ENCODE measurements around the gene FLNA. TPM values are rescaled to one million over a fixed set of nuclear protein-coding genes. Genes with fewer than 3 reads are reported as not detected.

Gene FLNA
- 1,000 to 10,000 TPM in 1 of 3 donors, 100 to 1,000 TPM in 2; 135 to 1,231 (median 241) TPM for polyA plus RNA-seq

DNA sequence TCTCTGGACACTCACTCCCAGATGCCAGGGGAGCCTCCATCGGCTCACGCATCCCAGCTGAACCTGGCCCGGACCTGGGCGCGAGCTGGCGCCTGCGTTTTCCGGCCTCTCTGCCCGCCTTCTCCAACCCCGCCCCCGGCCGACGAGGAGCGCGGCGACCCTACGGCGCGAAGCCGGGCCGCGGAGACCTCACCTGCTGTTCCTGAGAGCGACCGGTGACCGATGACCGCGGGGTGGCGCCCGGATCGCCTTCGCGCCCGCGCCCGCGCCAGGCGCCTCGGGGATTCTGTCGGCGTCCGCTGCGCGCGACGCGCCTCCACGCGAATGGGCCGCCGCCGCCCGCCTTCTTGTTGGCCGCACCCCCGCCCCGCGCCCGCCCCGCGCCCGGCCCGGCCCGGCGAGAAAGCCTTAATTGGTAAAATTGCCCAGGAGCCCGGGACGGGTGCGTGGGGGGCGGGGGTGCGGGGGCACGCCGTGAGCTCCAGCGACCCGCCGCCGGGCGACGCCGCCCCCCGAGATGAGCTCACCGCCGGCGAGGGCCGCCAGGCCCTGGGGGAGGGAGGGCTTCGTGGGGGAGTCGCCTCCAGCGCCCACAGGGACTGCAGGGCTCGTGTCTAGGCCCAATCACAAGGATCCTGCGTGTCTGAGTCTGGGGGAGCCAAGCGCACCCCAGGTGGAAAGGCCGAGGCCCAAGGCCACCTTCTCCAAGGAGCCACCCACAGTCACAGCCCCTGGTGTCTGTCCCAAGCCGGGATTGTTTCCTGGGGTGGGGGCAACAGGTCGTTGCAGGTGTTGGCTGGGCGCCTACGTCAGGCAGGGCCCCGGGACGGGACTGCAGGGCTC lies at the start of gene FLNA:
Gene FLNA (minus strand): TSS at position 322 of the 843 bp plus-strand sequence. CDS start 3,389 bp downstream, outside the sequence.
- H3K27me3 Mint-ChIP-seq (ENCODE audit: low read depth in 3 of 3) = peaks cover 22 to 31% (median 26%) of the 10 kb centered on the region in 3 donors
- peak within 1 kb of the TSS; percentile 86 to 99 (median 98) for H3K27ac Mint-ChIP-seq
- DNase-seq = peak; percentile 50 to 54 (median 52)
- peaks cover 0 to 5% (median 5%) of the 10 kb centered on the region in 3 donors for H3K36me3 Mint-ChIP-seq
- H3K9me3 Mint-ChIP-seq = peaks cover 0 to 2% (median 0%) of the 10 kb centered on the region in 6 donors
- peak within 1 kb of the TSS; percentile 67 to 91 (median 85) for H3K4me3 Mint-ChIP-seq
- peaks cover 31 to 36% of the 10 kb centered on the region in 2 donors for H3K4me1 Mint-ChIP-seq

DNA sequence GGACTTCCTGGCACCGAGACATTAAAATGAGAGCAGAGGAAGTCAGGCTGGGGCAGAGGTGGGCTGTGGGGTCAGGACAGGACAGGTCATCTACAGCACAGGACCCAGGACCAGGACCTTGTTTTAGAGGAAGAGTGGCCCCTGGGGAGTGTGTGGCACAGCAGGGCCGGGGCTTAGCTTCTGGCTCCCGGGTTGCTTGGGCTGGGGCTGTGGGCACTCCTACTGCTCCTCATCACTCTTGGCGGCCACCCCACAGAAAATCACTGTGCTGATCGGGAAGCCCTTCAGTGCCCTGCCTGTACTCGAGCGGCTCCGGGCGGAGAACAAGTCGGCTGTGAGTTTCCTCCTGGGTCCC lies 45.9 kb upstream of the FLNA start:
- H3K9me3 Mint-ChIP-seq = no peaks in the 10 kb centered on the region
- no peaks in the 10 kb centered on the region for H3K4me1 Mint-ChIP-seq
- H3K27me3 Mint-ChIP-seq (ENCODE audit: low read depth in 3 of 3) = peaks cover 0 to 4% (median under 1%) of the 10 kb centered on the region in 3 donors
- H3K4me3 Mint-ChIP-seq = no peak overlapping the region
- no peak for DNase-seq
- no peak overlapping the region for H3K27ac Mint-ChIP-seq
- no peaks in the 10 kb centered on the region for H3K36me3 Mint-ChIP-seq

- Mint-ChIP-seq H3K27me3 (ENCODE audit: low read depth in 3 of 3) (peaks cover 0 to 4% (median 1%) of the 10 kb centered on the region in 3 donors), H3K36me3 (no peaks in the 10 kb centered on the region), H3K4me3 (no peak overlapping the region), H3K9me3 (no peaks in the 10 kb centered on the region), H3K27ac (no peak overlapping the region), H3K4me1 (no peaks in the 10 kb centered on the region)
- no peak for DNase-seq
Observed at GRCh38 chrX:154419688-154420401, 45.4 kb upstream of the FLNA start.

GRCh38 chrX:154419189-154419588 lies 44.8 kb upstream of the FLNA start:
- H3K9me3 Mint-ChIP-seq = no peaks in the 10 kb centered on the region
- no peak overlapping the region for H3K27ac Mint-ChIP-seq
- H3K4me3 Mint-ChIP-seq = no peak overlapping the region
- no peaks in the 10 kb centered on the region for H3K36me3 Mint-ChIP-seq
- peaks cover 0 to 4% (median 1%) of the 10 kb centered on the region in 3 donors for H3K27me3 Mint-ChIP-seq (ENCODE audit: low read depth in 3 of 3)
- DNase-seq = no peak
- no peaks in the 10 kb centered on the region for H3K4me1 Mint-ChIP-seq

DNA sequence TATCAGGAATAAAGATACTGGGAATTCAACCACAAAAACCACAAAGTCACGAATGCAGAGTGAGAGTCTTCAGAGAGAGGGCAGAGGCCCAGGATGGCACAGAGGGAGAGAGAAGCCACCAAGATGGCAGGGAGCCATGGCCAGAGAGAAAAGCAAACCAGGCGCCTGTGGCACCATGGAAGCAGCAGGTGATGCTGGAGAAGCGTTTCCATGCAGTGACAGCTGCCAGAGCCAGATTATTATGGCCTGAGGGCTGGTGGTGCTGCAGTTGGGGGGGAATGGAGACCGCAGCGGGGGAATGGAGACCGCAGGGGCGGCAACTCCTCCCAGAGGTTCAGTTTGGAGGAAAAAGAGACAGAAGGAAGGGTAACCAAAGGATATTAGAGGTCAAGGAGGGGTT lies 42.7 kb upstream of the FLNA start:
- Mint-ChIP-seq H3K9me3 (no peaks in the 10 kb centered on the region), H3K4me3 (no peak overlapping the region), H3K27ac (no peak overlapping the region), H3K36me3 (no peaks in the 10 kb centered on the region), H3K4me1 (peaks cover 6 to 8% of the 10 kb centered on the region in 2 donors), H3K27me3 (ENCODE audit: low read depth in 3 of 3) (peaks cover 1 to 6% (median 4%) of the 10 kb centered on the region in 3 donors)
- DNase-seq = no peak

GRCh38 chrX:154413142-154413541 lies 38.7 kb upstream of the FLNA start:
- H3K4me1 Mint-ChIP-seq = peaks cover 26% of the 10 kb centered on the region in 2 donors
- peaks cover 4 to 10% (median 8%) of the 10 kb centered on the region in 3 donors for H3K27me3 Mint-ChIP-seq (ENCODE audit: low read depth in 3 of 3)
- no peak for DNase-seq
- no peaks in the 10 kb centered on the region for H3K36me3 Mint-ChIP-seq
- H3K9me3 Mint-ChIP-seq = no peaks in the 10 kb centered on the region
- peak overlapping the region in 3 of 6 donors; percentile 62 to 86 (median 84) for H3K27ac Mint-ChIP-seq
- peak overlapping the region in 4 of 5 donors; percentile 7 to 76 (median 38) for H3K4me3 Mint-ChIP-seq

GRCh38 chrX:154412468-154412867 lies 38.0 kb upstream of the FLNA start:
- Mint-ChIP-seq H3K27ac (peak overlapping the region; percentile 49 to 86 (median 78)), H3K36me3 (no peaks in the 10 kb centered on the region), H3K9me3 (no peaks in the 10 kb centered on the region), H3K4me1 (peaks cover 26% of the 10 kb centered on the region in 2 donors), H3K27me3 (ENCODE audit: low read depth in 3 of 3) (peaks cover 4 to 10% (median 8%) of the 10 kb centered on the region in 3 donors), H3K4me3 (peak overlapping the region; percentile 71 to 81 (median 76))
- no peak for DNase-seq

DNA sequence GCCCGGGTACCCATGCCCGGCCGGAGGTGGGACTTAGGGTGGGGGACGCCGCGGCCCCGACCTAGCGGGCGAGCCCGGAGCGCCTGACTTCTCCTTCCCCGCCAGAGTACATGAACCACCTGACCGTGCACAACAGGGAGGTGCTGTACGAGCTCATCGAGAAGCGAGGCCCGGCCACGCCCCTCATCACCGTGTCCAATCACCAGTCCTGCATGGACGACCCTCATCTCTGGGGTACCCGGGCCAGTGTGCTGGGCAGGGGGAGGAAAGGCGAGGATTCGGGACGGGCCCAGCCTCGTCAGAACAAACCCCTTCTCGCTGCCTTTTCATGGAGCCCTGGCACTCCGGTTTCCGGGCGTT lies 37.5 kb upstream of the FLNA start:
- peak; percentile 27 to 34 (median 34) for DNase-seq
- H3K9me3 Mint-ChIP-seq = no peaks in the 10 kb centered on the region
- no peaks in the 10 kb centered on the region for H3K36me3 Mint-ChIP-seq
- peaks cover 26% of the 10 kb centered on the region in 2 donors for H3K4me1 Mint-ChIP-seq
- H3K4me3 Mint-ChIP-seq = peak overlapping the region; percentile 71 to 81 (median 76)
- peaks cover 4 to 8% (median 8%) of the 10 kb centered on the region in 3 donors for H3K27me3 Mint-ChIP-seq (ENCODE audit: low read depth in 3 of 3)
- H3K27ac Mint-ChIP-seq = peak overlapping the region; percentile 62 to 86 (median 78)

DNA sequence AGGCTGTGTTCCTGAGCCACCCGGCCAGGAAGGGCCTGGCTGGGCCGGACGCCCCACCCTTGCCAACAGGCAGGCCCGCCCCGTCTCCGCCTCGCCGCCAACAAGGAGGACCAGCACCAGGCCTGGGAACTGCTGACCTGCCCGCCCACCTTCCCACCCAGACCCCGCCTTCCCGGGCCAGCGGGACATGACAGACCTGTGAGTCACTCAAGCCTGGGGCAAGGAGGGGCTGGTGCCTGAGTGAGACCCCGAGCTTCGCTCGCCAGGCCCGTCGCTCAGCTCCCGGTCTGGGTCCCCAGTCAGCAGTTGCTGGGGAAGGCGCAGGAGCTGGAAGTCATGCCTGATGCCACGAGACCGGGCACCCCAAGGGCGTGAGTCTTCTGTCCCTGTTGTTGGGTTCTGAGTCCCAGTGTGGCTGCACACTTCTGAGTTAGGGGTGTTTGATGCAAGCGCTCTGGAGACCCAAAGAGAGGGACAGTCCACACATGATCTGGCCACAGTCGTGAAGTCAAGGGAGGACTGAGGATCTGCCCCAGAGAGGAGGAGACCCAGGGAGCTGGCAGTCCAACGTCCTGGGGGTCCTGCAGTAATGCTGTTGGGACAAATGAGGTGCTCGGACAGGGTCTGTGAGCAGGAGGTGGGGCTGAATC lies 34.9 kb upstream of the FLNA start, which contains the start of gene DNASE1L1:
Gene DNASE1L1 (minus strand): TSS at position 33 of the 650 bp plus-strand sequence. CDS start 3,686 bp downstream, outside the sequence.
- H3K27ac Mint-ChIP-seq = peak within 1 kb of the TSS; percentile 76 to 88 (median 83)
- H3K27me3 Mint-ChIP-seq (ENCODE audit: low read depth in 3 of 3) = peaks cover 2 to 11% (median 9%) of the 10 kb centered on the region in 3 donors
- H3K4me1 Mint-ChIP-seq = peaks cover 26% of the 10 kb centered on the region in 2 donors
- peak within 1 kb of the TSS; percentile 31 to 77 (median 70) for H3K4me3 Mint-ChIP-seq
- DNase-seq = peak in 1 of 3 donors; percentile 42
- no peaks in the 10 kb centered on the region for H3K36me3 Mint-ChIP-seq
- H3K9me3 Mint-ChIP-seq = no peaks in the 10 kb centered on the region

- DNase-seq = no peak
- Mint-ChIP-seq H3K4me1 (peaks cover 26% of the 10 kb centered on the region in 2 donors), H3K36me3 (no peaks in the 10 kb centered on the region), H3K27me3 (ENCODE audit: low read depth in 3 of 3) (peaks cover 2 to 10% (median 8%) of the 10 kb centered on the region in 3 donors), H3K4me3 (peak overlapping the region; percentile 31 to 77 (median 70)), H3K27ac (peak overlapping the region; percentile 76 to 88 (median 80)), H3K9me3 (no peaks in the 10 kb centered on the region)
Observed at GRCh38 chrX:154408659-154409221, 34.3 kb upstream of the FLNA start.

GRCh38 chrX:154404625-154405192 lies 30.3 kb upstream of the FLNA start:
- Mint-ChIP-seq H3K27me3 (ENCODE audit: low read depth in 3 of 3) (peaks cover 8 to 17% (median 17%) of the 10 kb centered on the region in 3 donors), H3K4me3 (no peak overlapping the region), H3K27ac (no peak overlapping the region), H3K9me3 (no peaks in the 10 kb centered on the region), H3K36me3 (peaks cover 1 to 11% (median 2%) of the 10 kb centered on the region in 3 donors), H3K4me1 (peaks cover 11 to 20% of the 10 kb centered on the region in 2 donors)
- no peak for DNase-seq

DNA sequence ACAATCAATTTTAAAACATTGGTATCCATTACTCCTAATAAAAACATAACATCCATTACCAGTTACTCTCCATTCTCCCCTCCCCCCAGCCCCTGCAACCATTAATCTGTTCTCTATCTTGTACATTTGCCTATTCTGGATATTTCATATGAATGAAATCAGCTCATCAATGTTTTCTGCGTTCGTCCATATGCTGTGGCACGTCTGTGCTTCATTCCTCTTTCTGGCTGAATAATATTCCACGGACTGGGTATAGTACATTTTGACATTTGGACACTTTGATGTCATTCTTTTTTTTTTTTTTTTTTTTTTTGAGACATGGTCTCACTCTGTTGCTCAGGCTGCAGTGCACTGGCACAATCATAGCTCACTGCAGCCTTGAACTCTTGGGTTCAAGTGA lies 29.4 kb upstream of the FLNA start:
- H3K27ac Mint-ChIP-seq = peak overlapping the region in 1 of 6 donors; percentile 56
- H3K27me3 Mint-ChIP-seq (ENCODE audit: low read depth in 3 of 3) = peaks cover 16 to 26% (median 23%) of the 10 kb centered on the region in 3 donors
- DNase-seq = no peak
- H3K4me1 Mint-ChIP-seq = peaks cover 19 to 23% of the 10 kb centered on the region in 2 donors
- H3K9me3 Mint-ChIP-seq = no peaks in the 10 kb centered on the region
- H3K4me3 Mint-ChIP-seq = no peak overlapping the region
- H3K36me3 Mint-ChIP-seq = peaks cover 6 to 20% (median 10%) of the 10 kb centered on the region in 3 donors

DNA sequence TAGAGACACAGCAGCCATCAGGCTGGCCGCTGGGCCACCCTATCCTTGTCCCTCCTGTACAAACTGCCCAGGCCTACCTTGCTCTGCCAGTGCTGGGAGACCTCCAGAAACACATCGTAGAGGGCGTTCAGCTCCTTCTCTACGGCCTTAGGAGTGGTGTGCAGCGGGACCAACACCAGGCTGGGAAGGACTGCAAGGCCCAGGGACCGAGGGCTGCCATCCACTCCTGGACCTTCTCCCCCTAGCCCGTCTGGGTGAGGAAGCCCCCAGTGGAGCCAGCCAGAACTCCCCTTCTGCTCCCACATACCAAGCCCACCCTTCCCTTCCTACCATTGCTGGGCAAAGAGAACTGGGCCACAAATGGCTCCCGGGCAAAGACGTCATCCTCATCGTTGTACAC lies 28.8 kb upstream of the FLNA start:
- Mint-ChIP-seq H3K27ac (no peak overlapping the region), H3K27me3 (ENCODE audit: low read depth in 3 of 3) (peaks cover 22 to 32% (median 30%) of the 10 kb centered on the region in 3 donors), H3K36me3 (peaks cover 8 to 27% (median 13%) of the 10 kb centered on the region in 3 donors), H3K9me3 (no peaks in the 10 kb centered on the region), H3K4me3 (no peak overlapping the region), H3K4me1 (peaks cover 16 to 19% of the 10 kb centered on the region in 2 donors)
- DNase-seq = no peak
